Measurements from ENCODE around the gene C22orf39.

The C22orf39 gene

DNA sequence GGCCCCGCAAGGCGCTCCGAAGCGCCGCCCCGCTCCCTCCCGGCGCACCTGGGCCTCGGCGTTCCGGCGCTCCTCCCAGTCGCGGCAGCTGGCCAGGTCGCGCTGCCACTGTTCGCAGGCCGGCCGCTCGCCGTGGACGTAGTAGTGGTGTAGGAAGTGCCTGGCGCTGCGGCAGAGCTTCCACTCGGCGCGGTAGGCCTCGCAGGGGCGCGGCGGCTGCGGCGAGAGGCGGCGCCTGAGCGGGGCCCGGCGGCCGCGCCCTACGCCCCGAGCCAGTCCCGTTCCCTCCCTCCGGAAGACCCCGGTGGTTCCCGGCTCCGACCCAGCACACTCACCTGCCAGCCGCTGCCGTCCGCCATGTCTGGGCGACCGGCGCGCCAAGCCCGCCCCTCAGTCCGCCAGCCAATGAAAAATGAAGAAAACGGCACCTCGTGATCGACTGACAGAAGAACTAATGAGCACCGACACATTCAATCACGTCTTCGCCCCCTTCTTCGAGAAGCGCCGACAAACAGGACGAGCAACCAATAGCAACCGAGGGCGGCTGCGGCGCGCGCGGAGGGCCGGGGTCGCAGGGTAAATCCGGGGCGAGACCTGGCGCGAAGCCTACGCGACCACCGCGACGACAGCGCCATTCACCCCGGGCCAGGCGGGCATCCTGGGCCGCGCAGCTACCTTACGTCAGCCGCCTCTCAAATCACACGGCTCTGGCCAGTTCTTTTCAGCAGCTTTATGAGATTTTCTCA lies at the start of gene C22orf39:
TSS of gene C22orf39 (minus strand) at position 382 of the 746 bp plus-strand sequence. CDS start at position 359, 23 bp downstream.
- H3K36me3 ChIP-seq (ENCODE audit: insufficient read depth, low read length) = peaks cover 12% of the 10 kb centered on the region
- no peaks in the 10 kb centered on the region for H3K4me1 ChIP-seq (ENCODE audit: insufficient read depth, low read length)
- no peaks in the 10 kb centered on the region for H3K9me3 ChIP-seq (ENCODE audit: control insufficient read depth, insufficient read depth, low read length)
- peak within 1 kb of the TSS; percentile 99 for H3K9ac ChIP-seq (ENCODE audit: low read depth, low read length)

DNA sequence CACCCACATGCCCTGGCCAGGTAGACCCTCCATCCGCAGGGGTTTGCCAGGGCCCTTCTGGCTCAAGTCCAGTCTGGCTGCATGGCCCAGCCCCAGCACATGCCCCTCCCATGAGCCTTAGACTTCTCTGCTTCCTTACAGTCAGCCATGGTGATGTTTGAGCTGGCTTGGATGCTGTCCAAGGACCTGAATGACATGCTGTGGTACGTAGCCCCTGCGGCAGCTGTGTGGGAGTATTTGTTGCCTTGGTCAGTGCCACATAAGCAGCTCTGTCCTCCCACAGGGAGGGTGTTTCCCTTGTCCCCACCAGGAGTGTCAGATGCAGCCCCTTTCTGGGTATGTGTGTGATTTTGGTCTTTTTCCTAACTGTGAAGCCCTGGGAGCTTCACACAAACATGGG lies 49.7 kb upstream of the C22orf39 start:
- Histone ChIP-seq H3K36me3 (ENCODE audit: insufficient read depth, low read length) (no peaks in the 10 kb centered on the region; the same call in 1 of the 2 replicates), H3K9me3 (ENCODE audit: control insufficient read depth, insufficient read depth, low read length) (no peaks in the 10 kb centered on the region), H3K4me1 (ENCODE audit: insufficient read depth, low read length) (no peaks in the 10 kb centered on the region), H3K9ac (ENCODE audit: low read depth, low read length) (no peak overlapping the region)

GRCh38 chr22:19496324-19496630 lies 48.8 kb upstream of the C22orf39 start:
- H3K9ac ChIP-seq (ENCODE audit: low read depth, low read length) = no peak overlapping the region
- H3K36me3 ChIP-seq (ENCODE audit: insufficient read depth, low read length) = no peaks in the 10 kb centered on the region; the same call in none of the 2 replicates
- H3K4me1 ChIP-seq (ENCODE audit: insufficient read depth, low read length) = no peaks in the 10 kb centered on the region
- H3K9me3 ChIP-seq (ENCODE audit: control insufficient read depth, insufficient read depth, low read length) = no peaks in the 10 kb centered on the region

GRCh38 chr22:19495562-19496323 lies 48.2 kb upstream of the C22orf39 start:
- no peaks in the 10 kb centered on the region for H3K9me3 ChIP-seq (ENCODE audit: control insufficient read depth, insufficient read depth, low read length)
- H3K9ac ChIP-seq (ENCODE audit: low read depth, low read length) = no peak overlapping the region
- H3K36me3 ChIP-seq (ENCODE audit: insufficient read depth, low read length) = no peaks in the 10 kb centered on the region; the same call in none of the 2 replicates
- no peaks in the 10 kb centered on the region for H3K4me1 ChIP-seq (ENCODE audit: insufficient read depth, low read length)

DNA sequence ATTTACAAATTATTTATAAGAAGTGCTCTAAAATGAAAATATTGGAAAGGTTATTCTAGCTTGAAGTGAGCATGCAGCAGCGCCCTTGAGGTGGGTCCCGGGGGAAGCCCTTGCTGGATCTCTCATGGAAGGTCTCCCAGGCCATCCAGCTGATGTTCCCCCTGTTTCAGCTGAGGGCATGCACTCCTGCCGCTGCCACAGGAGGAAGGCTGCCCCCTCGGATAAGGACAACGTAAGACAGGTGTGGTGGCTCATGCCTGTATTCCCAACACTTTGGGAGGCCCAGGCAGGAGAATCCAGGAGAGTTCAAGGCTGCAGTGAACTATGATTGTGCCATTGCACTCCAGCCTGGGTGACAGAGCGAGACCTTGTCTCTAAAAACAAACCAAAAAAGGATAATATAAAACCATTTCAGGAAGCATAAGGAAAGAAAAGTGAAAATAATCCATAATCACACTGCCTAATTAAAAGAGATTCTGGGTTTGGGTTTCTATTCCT lies 47.2 kb upstream of the C22orf39 start:
- Histone ChIP-seq H3K36me3 (ENCODE audit: insufficient read depth, low read length) (no peaks in the 10 kb centered on the region; the same call in none of the 2 replicates), H3K9ac (ENCODE audit: low read depth, low read length) (no peak overlapping the region), H3K4me1 (ENCODE audit: insufficient read depth, low read length) (no peaks in the 10 kb centered on the region), H3K9me3 (ENCODE audit: control insufficient read depth, insufficient read depth, low read length) (no peaks in the 10 kb centered on the region)

DNA sequence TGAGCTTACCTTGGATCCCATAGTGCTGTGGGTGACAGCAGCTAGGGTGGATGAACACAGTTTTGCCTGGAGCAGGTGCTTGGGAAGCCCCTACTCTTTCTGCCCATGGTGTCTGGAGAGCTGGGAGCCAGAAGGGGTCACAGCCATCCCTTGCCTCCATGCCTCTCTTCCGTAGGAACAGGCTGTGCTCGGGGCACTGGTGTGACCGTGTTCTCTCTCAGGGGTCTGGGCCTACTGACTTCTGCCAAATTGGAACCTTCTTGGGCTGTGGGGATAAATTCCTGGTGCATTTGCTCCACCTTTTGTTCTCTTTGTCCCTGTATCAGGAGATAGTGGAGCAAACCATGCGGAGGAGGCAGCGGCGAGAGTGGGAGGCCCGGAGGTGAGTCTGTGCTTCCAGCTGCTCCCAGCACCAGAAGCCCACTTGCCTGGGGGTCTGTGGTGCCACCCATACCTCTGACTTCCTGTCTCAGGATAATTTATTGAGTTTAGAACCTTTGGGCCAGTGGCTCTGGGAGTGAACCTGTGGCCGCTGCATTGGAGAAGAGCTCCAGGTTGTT lies 46.6 kb upstream of the C22orf39 start:
- H3K4me1 ChIP-seq (ENCODE audit: insufficient read depth, low read length) = no peaks in the 10 kb centered on the region
- H3K9ac ChIP-seq (ENCODE audit: low read depth, low read length) = no peak overlapping the region
- H3K9me3 ChIP-seq (ENCODE audit: control insufficient read depth, insufficient read depth, low read length) = no peaks in the 10 kb centered on the region
- peaks cover 6% of the 10 kb centered on the region for H3K36me3 ChIP-seq (ENCODE audit: insufficient read depth, low read length)

GRCh38 chr22:19492504-19493174 lies 45.1 kb upstream of the C22orf39 start:
- Histone ChIP-seq H3K4me1 (ENCODE audit: insufficient read depth, low read length) (no peaks in the 10 kb centered on the region), H3K36me3 (ENCODE audit: insufficient read depth, low read length) (peaks cover 12% of the 10 kb centered on the region), H3K9me3 (ENCODE audit: control insufficient read depth, insufficient read depth, low read length) (no peaks in the 10 kb centered on the region), H3K9ac (ENCODE audit: low read depth, low read length) (no peak overlapping the region)

- Histone ChIP-seq H3K4me1 (ENCODE audit: insufficient read depth, low read length) (no peaks in the 10 kb centered on the region), H3K9ac (ENCODE audit: low read depth, low read length) (no peak overlapping the region), H3K36me3 (ENCODE audit: insufficient read depth, low read length) (peaks cover 12% of the 10 kb centered on the region), H3K9me3 (ENCODE audit: control insufficient read depth, insufficient read depth, low read length) (no peaks in the 10 kb centered on the region)
Measured at GRCh38 chr22:19490628-19491230, 43.2 kb upstream of the C22orf39 start.

DNA sequence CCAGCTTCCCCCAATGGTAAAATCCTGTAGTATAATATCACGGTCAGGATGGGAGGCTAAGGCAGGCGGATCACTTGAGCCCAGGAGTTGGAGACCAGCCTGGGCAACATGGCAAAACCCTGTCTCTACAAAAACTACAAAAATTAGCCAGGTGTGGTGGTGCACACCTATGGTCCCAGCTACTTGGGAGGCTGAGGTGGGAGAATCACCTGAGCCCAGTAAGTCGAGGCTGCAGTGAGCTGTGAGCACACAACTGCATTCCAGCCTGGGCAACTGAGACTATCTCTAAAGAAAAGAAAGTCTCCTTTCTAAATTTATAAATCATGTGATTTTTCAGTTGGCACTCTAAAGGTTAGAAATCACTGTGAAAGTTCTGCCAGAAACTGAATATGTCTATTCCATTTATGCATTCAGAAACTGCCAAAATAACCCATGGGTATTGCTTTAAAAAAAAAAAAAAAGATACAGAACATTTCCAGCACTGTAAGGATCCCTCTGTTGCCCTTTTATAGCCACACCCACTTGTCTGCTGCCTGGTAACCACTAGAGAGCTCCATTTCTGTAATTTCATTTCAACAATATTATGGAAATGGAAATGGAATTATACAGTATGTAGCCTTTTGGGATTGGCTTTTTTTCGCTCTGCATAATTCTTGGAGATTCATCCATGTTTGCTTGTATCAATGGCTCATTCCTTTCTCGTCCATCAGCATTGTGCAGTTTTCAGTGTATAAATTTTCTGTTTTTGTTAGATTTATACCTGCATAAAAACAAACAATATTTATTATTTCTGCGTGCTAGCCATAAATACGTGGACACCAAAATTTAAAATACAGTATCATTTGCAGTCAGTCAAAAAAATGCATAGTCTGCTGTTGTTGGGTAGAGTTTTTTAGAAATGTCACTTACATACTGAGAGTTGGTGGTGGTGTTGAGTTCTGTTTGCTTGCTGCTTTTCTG lies 41.7 kb upstream of the C22orf39 start:
- H3K36me3 ChIP-seq (ENCODE audit: insufficient read depth, low read length) = peaks cover 12% of the 10 kb centered on the region
- no peaks in the 10 kb centered on the region for H3K9me3 ChIP-seq (ENCODE audit: control insufficient read depth, insufficient read depth, low read length)
- H3K4me1 ChIP-seq (ENCODE audit: insufficient read depth, low read length) = no peaks in the 10 kb centered on the region
- no peak overlapping the region for H3K9ac ChIP-seq (ENCODE audit: low read depth, low read length)

- Histone ChIP-seq H3K4me1 (ENCODE audit: insufficient read depth, low read length) (no peaks in the 10 kb centered on the region), H3K36me3 (ENCODE audit: insufficient read depth, low read length) (peaks cover 18% of the 10 kb centered on the region), H3K9me3 (ENCODE audit: control insufficient read depth, insufficient read depth, low read length) (no peaks in the 10 kb centered on the region), H3K9ac (ENCODE audit: low read depth, low read length) (no peak overlapping the region)
Measured at GRCh38 chr22:19488285-19488684, 40.8 kb upstream of the C22orf39 start.

- Histone ChIP-seq H3K9ac (ENCODE audit: low read depth, low read length) (no peak overlapping the region), H3K4me1 (ENCODE audit: insufficient read depth, low read length) (peaks cover 5% of the 10 kb centered on the region; the same call in 1 of the 2 replicates), H3K9me3 (ENCODE audit: control insufficient read depth, insufficient read depth, low read length) (no peaks in the 10 kb centered on the region), H3K36me3 (ENCODE audit: insufficient read depth, low read length) (peaks cover 13% of the 10 kb centered on the region; the same call in 1 of the 2 replicates)
Measured at GRCh38 chr22:19483481-19484244, 36.2 kb upstream of the C22orf39 start.

DNA sequence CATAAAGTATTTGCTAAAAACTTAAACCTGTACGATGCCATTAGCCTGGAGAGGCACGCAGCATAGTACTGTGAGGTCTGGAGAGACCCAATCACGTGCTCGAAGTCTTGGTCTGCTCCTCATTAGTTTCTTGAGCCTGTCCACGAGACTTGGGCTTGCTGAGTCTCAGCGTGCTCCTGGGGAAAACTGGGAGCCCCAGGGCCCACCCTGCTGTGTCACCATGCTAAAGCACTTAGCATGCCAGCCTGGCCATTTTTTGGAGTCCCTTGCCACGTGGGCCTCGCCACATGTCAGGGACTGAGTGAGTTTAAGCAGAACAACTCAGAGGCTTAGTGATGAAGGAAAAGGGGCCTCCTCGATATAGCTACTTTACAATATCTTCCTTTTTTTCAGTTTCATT lies 34.8 kb upstream of the C22orf39 start:
- peaks cover 7% of the 10 kb centered on the region; the same call in 1 of the 2 replicates for H3K36me3 ChIP-seq (ENCODE audit: insufficient read depth, low read length)
- no peaks in the 10 kb centered on the region for H3K9me3 ChIP-seq (ENCODE audit: control insufficient read depth, insufficient read depth, low read length)
- peaks cover 8% of the 10 kb centered on the region; the same call in 1 of the 2 replicates for H3K4me1 ChIP-seq (ENCODE audit: insufficient read depth, low read length)
- H3K9ac ChIP-seq (ENCODE audit: low read depth, low read length) = no peak overlapping the region
